HL-60/S4 (cell line): ENCODE measurements around the gene COPG2.
"Not testable (repeated sequence)": the region's sequence is repeated elsewhere in the genome, so short reads cannot be mapped to it uniquely, and the experiment has no call there.

Experiments used
- in situ Hi-C: fragments of 300-500 bp; cut with MboI; formaldehyde crosslinking; loops from 2 replicates; pipeline ENCODE4 v1.14.3; 2022; ENCODE audit warnings: low sequenced_read_pairs

Gene COPG2, protein sequence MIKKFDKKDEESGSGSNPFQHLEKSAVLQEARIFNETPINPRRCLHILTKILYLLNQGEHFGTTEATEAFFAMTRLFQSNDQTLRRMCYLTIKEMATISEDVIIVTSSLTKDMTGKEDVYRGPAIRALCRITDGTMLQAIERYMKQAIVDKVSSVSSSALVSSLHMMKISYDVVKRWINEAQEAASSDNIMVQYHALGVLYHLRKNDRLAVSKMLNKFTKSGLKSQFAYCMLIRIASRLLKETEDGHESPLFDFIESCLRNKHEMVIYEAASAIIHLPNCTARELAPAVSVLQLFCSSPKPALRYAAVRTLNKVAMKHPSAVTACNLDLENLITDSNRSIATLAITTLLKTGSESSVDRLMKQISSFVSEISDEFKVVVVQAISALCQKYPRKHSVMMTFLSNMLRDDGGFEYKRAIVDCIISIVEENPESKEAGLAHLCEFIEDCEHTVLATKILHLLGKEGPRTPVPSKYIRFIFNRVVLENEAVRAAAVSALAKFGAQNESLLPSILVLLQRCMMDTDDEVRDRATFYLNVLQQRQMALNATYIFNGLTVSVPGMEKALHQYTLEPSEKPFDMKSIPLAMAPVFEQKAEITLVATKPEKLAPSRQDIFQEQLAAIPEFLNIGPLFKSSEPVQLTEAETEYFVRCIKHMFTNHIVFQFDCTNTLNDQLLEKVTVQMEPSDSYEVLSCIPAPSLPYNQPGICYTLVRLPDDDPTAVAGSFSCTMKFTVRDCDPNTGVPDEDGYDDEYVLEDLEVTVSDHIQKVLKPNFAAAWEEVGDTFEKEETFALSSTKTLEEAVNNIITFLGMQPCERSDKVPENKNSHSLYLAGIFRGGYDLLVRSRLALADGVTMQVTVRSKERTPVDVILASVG

DNA sequence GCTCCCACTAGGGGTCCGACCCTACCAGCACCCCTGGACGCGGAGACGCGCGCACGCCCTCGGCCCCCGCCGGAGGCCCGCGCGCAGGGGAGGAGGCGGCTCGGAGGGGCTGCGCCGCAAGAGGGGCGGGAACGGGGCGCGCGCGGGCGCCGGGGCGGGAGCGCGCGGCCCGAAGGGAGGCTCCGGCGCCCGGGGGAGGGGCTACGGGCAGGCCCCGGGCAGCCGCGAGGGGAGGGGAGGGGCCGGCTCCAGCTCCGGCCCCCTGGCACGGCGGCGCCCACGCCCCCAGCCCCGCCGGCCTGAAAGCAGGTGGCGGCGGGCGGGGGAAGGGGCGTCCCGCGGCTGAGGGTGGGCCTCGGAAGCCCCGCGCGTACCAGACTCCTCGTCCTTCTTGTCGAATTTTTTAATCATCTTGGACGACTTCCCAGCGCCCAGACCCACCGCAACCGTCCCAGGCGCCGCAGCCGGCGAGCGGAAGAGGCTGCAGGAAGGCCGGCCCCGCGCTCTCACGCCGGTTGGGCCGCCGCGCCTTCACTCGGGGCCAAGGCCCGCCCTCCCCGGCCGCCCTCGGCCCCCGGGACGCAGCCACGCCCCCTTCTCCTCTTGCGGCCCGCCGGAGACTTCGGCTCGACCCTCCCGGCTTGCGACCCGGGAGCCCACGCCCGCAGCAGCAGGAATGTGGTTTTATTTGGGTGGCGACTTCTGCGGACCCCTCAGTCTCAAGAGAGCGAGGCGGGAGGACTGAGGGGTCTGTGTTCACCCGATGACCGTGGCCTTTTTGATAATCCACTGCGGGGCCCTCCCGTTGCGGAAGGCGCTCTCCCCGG is at the start of gene COPG2:
Gene COPG2 (minus strand): TSS at position 491 of the 827 bp plus-strand sequence. CDS start 80 bp downstream, at position 411.
- in situ Hi-C loops = no loop called here

DNA sequence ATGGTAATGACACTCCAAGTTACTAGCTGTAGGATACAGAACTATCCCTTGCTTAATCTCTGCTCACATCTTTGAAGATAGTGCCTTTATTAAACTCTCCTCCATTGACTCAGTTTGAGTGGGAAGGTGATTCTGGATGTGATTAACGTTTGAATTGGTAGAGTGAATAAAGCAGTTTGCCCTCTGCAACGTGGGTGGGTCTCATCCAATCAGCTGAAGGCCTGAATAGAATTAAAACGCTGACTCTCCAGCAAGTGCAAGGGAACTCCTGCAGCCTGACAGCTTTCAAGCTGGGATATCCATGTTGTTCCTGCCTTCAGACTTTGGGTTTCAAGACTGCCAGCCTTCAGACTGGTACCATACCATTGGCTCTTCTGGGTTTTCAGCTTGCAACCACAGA is 43.9 kb upstream of the COPG2 start:
- in situ Hi-C loops = no loop called here

- in situ Hi-C loops = no loop called here
Measured at GRCh38 chr7:130708766-130709165, 40.2 kb upstream of the COPG2 start.

DNA sequence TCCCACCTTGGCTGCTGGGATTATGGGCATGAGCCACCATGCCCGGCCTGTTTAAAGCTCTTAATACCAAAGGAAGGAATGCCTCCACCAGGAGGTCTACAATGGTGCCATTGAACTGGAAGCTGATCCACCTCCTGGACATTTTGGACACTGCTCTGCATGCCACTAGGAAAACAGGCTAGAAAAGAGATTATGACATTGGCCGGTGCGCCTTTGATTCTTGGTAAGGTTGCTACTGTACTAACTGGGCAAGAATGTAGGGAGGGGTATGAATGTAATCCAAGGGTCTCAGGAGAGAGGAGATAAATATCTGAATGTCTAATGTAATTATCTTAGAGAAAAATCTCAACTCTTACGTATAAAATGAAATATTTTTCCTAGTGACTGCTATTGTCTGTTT is 39.5 kb upstream of the COPG2 start:
- in situ Hi-C loops = no loop called here

DNA sequence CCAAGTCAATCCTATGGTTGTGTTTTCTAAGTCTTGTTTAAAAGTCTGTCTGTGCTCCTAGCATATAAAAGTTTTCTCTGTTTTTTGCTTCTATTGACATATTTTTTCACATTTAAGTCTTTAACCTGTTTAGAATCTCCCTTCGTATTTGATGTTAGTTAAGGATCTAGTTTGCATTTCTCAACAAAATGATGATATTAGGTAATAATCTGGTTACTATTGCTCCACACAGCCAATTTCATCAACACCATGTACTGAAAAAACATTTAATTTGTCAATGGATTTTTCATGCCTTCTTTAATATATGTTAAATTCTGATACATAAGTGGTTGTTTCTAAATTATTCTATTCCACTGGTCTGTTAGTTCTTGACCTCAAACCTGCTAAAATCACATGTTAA is 35.3 kb upstream of the COPG2 start:
- in situ Hi-C loops = no loop called here

DNA sequence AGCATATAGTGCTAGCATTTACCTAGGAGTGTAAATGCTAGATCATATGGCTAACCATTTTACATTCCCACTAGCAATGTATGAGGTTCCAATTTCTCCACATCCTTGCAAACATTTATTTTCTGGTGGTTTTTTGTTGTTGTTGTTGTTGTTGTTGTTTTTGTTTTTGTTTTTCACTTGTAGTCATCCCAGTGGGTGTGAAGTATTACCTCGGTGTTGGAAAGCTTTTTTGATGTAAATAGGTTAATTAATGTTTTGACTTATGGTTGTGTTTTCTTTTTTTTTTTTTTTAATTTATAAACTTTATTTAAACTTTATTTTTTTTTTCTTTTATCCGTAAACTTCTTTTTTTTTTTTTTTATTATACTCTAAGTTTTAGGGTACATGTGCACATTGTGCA is 33.1 kb upstream of the COPG2 start:
- in situ Hi-C loops = no loop called here

- in situ Hi-C loops = no loop called here
Measured at GRCh38 chr7:130700760-130701159, 32.2 kb upstream of the COPG2 start.

- in situ Hi-C loops = no loop called here
Measured at GRCh38 chr7:130699686-130700085, 31.1 kb upstream of the COPG2 start.

DNA sequence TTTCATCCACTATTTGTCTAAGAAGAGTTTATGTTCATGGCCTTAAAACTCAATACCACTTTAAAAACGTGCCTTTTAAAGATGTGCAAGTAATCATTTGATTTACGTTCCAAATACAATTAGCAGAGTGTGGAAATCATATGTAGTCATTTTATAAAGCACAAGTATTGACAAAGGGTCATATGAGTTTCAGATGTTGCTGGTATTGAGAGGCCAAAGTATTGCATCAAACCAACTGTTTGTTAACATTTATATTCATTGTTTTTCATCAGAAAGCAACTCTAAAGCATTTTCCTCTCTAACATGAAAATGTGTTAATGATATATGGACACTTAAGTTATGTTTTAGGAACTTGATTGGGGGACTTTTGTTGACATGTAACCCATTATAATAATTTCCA is 29.3 kb upstream of the COPG2 start:
- in situ Hi-C loops = no loop called here

- in situ Hi-C loops = no loop called here
Measured at GRCh38 chr7:130695840-130696239, 27.3 kb upstream of the COPG2 start.

DNA sequence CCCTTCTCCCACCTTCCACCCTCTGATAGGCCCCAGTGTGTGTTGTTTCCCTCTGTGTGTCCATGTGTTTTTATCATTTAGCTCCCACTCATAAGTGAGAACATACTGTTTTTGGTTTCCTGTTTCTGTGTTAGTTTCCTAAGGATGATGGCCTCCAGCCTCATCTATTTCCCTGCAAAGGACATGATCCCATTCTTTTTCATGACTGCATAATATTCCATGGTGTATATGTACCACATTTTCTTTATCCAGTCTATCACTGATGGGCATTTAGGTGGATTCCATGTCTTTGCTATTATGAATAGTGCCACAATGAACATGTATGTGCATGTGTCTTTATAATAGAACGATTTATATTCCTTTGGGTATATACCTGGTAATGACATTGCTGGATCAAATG is 23.8 kb upstream of the COPG2 start:
- in situ Hi-C loops = not testable (repeated sequence)

- in situ Hi-C loops = no loop called here
Measured at GRCh38 chr7:130689683-130690082, 21.1 kb upstream of the COPG2 start.

- in situ Hi-C loops = no loop called here
Measured at GRCh38 chr7:130683026-130683425, 14.5 kb upstream of the COPG2 start.

DNA sequence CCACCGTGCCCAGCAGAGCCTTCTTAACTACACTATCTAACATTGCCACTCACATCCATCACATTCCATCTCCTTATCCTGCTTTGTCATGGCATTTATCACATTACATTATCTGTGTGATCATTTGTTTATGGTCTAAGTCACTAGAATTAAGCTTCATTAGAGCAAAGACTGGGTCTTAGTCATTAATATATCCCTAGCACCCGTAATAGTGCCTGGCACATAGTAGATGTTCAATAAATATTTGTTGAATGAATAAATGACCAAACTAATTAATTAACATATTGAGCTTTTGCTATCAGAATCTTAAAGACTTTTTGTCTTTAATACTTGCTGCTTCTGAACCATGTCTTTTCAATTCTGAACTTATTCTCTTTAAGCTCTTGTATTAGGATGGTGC is 5.9 kb upstream of the COPG2 start:
- in situ Hi-C loops = no loop called here

DNA sequence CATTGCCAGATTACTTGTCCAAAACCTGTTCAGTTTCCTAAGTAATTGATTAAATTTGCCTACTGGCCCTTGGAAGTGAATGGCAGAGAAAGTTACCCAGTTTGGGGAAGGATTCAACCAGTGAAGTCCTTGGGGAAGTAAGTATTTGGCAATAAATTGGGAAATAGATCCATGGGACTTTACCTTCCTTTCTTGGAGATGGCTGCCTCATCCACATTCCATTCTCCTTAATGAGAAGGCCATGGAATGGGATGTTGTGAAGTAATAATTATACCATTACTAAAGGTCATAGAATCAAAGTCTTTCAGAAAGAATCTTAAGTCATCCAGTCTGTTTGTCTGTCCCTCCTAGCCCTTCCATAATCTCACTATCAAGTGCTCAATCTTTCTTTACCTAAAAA is 4.5 kb upstream of the COPG2 start:
- in situ Hi-C loops = no loop called here

DNA sequence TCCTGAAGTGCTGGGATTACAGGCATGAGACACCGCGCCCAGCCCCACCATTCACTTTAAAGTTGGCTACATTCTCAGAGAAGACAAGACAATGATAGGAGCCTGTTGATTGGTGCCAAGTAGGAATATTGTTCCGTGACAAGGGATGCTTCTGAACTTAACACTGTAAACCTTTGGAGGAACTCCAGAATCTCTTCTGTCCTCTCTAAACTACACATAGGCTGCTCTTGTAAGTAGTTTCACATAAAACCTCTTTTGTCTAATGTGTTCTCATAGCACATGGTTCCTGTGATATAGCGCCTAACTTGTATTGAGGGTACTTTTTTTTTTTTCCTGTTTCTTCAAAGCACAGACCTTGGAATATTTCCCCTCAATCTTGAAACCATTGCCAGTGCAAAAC is 3.6 kb upstream of the COPG2 start:
- in situ Hi-C loops = no loop called here

- in situ Hi-C loops = no loop called here
Measured at GRCh38 chr7:130669085-130669700, 645 bp upstream of the COPG2 start.

DNA sequence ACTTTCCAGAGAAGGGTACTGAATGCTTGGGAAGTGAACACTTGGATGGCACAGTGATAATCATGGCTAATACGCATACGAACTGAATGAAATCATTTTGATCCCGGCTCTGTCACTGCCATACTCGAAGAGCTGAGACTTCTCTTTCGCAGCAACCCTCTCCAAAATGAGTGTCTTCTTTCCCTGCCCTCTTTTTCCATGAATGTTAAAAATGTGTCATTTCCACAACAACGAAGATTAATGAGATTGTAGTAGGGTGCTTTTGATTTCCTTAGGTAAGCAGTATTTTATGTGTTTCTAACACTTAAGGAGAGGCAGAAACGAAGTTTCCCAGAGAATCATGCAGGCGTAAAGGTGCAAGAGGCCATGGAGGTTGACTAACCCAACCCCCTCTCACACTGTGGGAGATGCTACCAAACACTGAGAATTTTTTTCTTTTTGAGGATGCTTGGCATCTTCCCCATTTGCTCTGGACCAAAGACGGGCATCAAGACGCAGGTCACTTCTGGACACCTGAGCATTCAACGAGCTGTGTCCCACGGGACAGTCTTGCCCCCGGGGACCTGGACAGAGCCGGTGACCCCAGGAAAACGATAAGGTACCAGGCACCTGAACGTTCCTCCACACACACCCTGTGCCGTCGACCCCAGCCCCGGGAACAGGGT is 823 bp downstream of the COPG2 start:
- in situ Hi-C loops = no loop called here

DNA sequence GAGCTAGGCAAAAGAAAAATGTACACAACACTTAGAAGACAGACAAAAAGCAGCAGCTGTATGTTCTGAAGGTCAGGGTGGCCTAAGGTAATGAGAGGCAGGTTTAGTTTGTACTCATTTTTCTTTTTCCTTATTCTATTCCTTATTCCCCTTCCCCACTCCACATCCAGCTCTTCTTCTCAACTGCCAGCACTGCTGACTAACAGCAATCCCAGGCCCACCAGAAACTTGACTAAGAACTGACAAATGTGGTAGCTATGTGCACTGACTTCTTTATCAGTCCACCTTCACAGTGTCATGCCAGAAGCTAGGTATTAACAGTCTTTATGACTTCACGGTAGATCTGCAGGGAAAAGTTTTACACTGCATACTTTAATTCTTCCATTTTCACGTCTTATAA is 6.1 kb downstream of the COPG2 start:
- in situ Hi-C loops = no loop called here

DNA sequence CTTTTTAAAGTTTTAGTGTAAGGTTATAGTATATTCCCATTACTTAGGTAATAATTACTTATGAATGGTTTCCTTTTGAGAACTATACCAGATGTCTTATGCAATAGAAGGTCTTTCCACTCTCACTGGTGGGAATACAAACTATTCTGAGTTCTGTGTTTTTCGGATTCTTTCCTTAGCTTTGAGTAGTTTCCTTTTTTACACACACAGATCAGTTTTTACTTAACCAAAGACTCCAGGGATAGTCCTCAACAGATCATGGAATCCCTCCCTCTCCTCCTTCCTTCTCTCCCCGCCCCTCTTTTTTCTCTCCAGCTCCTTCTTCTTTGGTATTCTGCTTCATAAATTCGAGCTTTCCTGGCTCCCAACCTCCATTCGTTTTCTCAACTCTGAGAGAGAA is 13.3 kb downstream of the COPG2 start:
- in situ Hi-C loops = no loop called here
